GM19397 (cell line): Measurements from ENCODE around the gene HACE1.

Experiments
- ATAC-seq: cut with Tn5 transposase; IDR thresholded peaks from one replicate; pipeline ENCODE4 v1.9.1; 2021; ENCODE audit warnings: mild to moderate bottlenecking, moderate library complexity; ENCODE audit not compliant: unreplicated experiment

HACE1 gene

DNA sequence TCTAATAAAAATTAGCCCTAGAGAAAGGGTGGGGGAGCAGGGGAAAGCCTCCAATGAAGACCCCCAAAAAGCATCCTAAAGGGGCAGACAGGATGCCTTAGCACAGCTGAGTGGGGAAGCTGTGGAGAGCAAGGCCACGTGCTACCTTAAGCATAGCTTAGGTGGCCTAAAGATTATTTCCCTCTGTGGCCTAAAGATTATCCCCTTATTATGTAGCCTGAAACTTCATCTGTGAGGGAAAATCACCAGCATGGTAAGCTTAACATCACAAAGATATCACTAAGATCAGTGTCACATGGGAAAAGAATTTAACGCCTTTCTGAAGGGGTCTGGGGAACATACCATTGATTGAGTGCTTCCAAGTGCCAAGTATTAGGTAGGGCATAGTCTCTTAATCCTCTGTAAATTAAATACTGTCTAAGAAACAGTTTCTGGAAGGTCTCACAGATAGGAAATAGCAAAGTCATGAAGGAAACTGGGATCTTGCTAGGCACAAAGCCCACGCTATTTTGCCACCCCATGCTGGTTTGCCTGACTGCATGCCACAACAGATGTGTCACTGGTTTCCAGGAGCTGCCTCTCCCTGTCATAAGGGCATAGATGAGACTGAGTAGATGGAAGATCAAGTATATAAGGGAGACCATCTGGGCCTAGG lies 170.0 kb downstream of the HACE1 start:
- no peak for ATAC-seq

GRCh38 chr6:104688283-104688969 lies 171.3 kb downstream of the HACE1 start:
- no peak for ATAC-seq

GRCh38 chr6:104686550-104687175 lies 173.1 kb downstream of the HACE1 start:
- ATAC-seq: no peak

DNA sequence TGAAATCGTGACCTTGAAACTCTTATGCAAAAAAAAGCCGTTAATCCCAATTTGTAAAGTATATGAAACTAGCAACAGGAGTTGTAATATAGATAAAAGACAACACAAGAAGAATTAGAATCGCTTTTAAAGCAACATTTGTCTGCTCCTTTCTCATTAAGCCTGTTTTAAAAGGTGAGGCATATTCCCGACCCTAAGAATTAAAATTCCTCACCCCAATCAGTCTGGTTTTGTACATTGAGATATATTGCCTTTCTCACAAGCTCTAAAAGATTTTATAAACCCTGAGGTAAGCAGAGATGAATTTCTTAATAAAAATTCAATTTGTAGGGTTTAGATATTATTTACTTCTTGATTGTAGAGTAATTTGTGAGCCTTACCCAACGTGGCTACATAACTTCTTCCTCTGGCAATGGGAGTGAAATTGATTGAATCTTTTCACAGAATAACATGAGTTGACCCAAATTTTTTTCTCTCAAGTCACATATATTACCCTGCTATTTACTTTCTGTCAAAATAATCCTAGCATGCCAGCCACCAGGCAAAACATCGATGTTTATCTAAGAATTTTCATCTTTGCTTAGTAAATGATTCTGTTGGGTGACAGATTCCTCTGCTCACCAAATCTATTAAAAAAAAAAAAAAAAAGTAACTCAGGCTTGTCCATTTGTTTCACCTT lies 173.7 kb downstream of the HACE1 start:
- no peak for ATAC-seq

DNA sequence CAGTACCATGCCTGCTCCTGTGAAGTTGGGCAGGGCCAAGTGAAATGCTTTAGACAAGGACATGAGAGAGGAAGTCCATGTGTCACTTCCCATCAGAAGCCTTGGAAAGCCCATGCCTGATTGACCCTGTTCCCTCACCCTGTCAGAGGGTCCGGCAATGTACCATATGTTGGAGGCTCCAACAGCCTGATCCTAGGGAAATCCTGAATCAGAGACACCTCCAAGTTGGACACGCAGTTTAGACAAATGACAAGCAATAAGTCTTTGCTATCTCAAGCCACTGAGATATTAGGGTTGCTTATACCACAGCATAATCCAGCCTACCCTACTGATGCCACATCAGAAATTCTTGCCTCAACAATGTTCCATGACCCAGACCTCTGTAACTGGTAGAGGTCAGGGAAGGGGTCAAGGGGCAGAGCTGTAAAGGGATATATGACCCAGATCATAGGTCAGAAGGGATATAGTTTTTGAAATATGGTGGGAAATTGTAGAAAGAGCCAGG lies 174.8 kb downstream of the HACE1 start:
- ATAC-seq: no peak

GRCh38 chr6:104683809-104684208 lies 175.9 kb downstream of the HACE1 start:
- no peak for ATAC-seq

- peak; percentile 76 for ATAC-seq
Observed at GRCh38 chr6:104682722-104683643, 176.7 kb downstream of the HACE1 start.

- no peak for ATAC-seq
Observed at GRCh38 chr6:104680539-104680938, 179.2 kb downstream of the HACE1 start.

DNA sequence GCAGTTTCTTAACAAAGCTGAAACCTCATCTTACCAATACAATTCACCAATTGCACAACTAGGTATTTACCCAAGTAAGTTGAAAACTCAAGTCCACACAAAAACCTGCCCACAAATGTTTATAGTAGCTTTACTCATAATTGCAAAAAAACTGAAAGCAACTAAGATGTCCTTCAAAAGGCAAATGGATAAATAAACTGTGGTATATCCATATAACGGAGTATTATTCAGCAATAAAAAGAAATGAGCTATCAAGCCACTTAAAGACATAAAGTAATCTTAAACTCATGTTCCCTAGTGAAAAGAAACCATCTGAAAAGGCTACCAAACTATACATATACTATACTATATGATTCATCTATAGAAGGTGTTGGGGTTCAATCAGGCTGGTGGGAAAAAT lies 179.7 kb downstream of the HACE1 start:
- no peak for ATAC-seq
